ENCODE data around the gene CARD10. TPM values are rescaled to one million over a fixed set of nuclear protein-coding genes. Genes with fewer than 3 reads are reported as not detected.

The CARD10 gene
- total and polyA plus RNA-seq, 2 of the 13 experiments (the other 11 are each of a cell fraction or from before 2014, with no cell fraction given), result 35.2 to 55.8 TPM

- TF ChIP-seq ZNF484 (CRISPR knock-in tag; IDR thresholded peaks at IDR 0.05; ENCODE audit: borderline replicate concordance, low read depth), result no peak
- TF ChIP-seq ZBTB33 (CRISPR knock-in tag; IDR thresholded peaks at IDR 0.05), result peak; percentile 66
- TF ChIP-seq ZBTB20 (CRISPR knock-in tag; IDR thresholded peaks at IDR 0.05; ENCODE audit: borderline replicate concordance, low read depth), result no peak
- no peak for TF ChIP-seq ZNF639 (CRISPR knock-in tag; conservative IDR thresholded peaks at IDR 0.05)
- TF ChIP-seq KDM5B (CRISPR knock-in tag; IDR thresholded peaks at IDR 0.05; ENCODE audit: borderline replicate concordance), result 0 out of 2 replicates have a peak, but pooled peaks have one; percentile 28
- TF ChIP-seq CSRNP2 (CRISPR knock-in tag; conservative IDR thresholded peaks at IDR 0.05; ENCODE audit: low read depth), result no peak
- TF ChIP-seq ZNF891 (CRISPR knock-in tag; IDR thresholded peaks at IDR 0.05), result no peak
- TF ChIP-seq ZNF687 (CRISPR knock-in tag; IDR thresholded peaks at IDR 0.05), result peak; percentile 41
These were observed 34.5 kb downstream of the CARD10 start (continued) for GRCh38 chr22:37484480-37485394.

Data from HepG2 (cell line).